Measurements from ENCODE around the gene TTLL9.

GRCh38 chr20:31841928-31842327, 28.5 kb upstream of the TTLL9 start:
- no peak for TF ChIP-seq CTCF (conservative IDR thresholded peaks at IDR 0.05)
- no peak for TF ChIP-seq ZFX (IDR thresholded peaks at IDR 0.05)
